ENCODE data around the gene TRAPPC14. TPM values are rescaled to one million over a fixed set of nuclear protein-coding genes. Genes with fewer than 3 reads are reported as not detected.

Gene TRAPPC14
- total RNA-seq, 6 donors from 2014 or later, result 12.6 to 108 (median 25.3) TPM

DNA sequence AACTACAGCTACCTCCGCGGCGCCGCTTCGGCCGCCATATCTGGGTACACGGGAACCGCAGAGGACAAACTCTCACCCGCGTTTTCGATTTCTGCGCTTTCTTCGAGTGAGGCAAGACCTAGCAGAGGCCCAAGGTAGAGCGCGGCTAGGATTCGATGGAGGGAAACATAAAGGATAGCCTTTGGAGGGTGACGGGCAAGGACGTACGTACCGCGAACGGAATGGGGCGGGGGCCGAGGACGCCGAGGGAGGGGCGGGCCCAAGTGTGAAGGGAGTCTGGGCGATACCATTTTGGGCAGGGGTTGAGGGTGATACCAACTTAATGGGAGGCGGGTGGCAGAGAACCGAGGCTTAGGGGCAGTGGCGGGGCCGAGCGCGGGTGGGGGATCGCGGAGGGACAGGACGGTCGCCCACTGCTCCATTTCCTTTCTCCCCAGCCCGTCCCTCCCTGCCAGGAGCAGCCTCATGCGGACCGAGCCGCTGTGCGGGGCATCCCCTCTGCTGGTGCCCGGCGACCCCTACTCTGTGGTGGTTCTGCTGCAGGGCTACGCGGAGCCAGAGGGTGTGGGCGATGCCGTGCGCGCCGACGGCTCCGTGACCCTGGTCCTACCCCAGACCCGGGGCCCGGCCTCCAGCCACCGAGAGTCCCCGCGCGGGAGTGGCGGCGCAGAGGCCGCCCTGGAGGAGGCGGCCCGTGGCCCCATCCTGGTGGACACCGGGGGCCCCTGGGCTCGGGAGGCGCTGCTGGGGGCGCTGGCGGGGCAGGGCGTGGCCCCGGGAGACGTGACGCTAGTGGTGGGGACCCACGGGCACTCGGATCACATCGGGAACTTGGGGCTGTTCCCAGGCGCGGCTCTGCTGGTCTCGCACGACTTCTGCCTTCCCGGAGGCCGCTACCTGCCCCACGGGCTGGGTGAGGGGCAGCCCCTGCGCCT, 31.3 kb downstream of the TRAPPC14 start, which contains the start of gene MBLAC1:
Gene MBLAC1 (plus strand): TSS at position 37 of the 935 bp plus-strand sequence. CDS start 429 bp downstream, at position 466.
- H3K36me3 ChIP-seq, result peaks cover 0 to 6% (median 0%) of the 10 kb centered on the region in 4 donors
- peak; percentile 85 to 93 for DNase-seq
- 0 to 1% methylated on average over 16 to 73 of the region's 85 CpGs for WGBS, 2 donors
- H3K27ac ChIP-seq, result peak within 1 kb of the TSS; percentile 94 to 98 (median 96)
- peak in 2 of 4 donors; percentile 35 to 64 for TF ChIP-seq POLR2A (IDR thresholded peaks at IDR 0.05)
- TF ChIP-seq EP300 (IDR thresholded peaks at IDR 0.05), result no peak
- TF ChIP-seq, protein P1, sequence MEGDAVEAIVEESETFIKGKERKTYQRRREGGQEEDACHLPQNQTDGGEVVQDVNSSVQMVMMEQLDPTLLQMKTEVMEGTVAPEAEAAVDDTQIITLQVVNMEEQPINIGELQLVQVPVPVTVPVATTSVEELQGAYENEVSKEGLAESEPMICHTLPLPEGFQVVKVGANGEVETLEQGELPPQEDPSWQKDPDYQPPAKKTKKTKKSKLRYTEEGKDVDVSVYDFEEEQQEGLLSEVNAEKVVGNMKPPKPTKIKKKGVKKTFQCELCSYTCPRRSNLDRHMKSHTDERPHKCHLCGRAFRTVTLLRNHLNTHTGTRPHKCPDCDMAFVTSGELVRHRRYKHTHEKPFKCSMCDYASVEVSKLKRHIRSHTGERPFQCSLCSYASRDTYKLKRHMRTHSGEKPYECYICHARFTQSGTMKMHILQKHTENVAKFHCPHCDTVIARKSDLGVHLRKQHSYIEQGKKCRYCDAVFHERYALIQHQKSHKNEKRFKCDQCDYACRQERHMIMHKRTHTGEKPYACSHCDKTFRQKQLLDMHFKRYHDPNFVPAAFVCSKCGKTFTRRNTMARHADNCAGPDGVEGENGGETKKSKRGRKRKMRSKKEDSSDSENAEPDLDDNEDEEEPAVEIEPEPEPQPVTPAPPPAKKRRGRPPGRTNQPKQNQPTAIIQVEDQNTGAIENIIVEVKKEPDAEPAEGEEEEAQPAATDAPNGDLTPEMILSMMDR (IDR thresholded peaks at IDR 0.05), result no peak
- TF ChIP-seq POLR2AphosphoS5 (IDR thresholded peaks at IDR 0.05), result peak; percentile 81 to 82
- H3K4me3 ChIP-seq, result peak within 1 kb of the TSS; percentile 67 to 98 (median 95)
- peaks cover 18 to 40% (median 28%) of the 10 kb centered on the region in 4 donors for H3K4me1 ChIP-seq
- ATAC-seq (ENCODE audit: low FRiP score in 2 of 2), result peak; percentile 98
- H3K9me3 ChIP-seq, result no peaks in the 10 kb centered on the region
- H3K27me3 ChIP-seq, result no peaks in the 10 kb centered on the region

- 18 to 24% methylated on average over 19 to 21 of the region's 29 CpGs for WGBS, 2 donors
- no peak for TF ChIP-seq POLR2AphosphoS5 (IDR thresholded peaks at IDR 0.05)
- TF ChIP-seq POLR2A (IDR thresholded peaks at IDR 0.05), result no peak
- TF ChIP-seq, protein P1 (IDR thresholded peaks at IDR 0.05), result peak in 1 of 6 experiments; percentile 31
- no peak for TF ChIP-seq EP300 (IDR thresholded peaks at IDR 0.05)
- no peaks in the 10 kb centered on the region for H3K9me3 ChIP-seq
- H3K36me3 ChIP-seq, result peaks cover 0 to 6% (median 0%) of the 10 kb centered on the region in 4 donors
- peak overlapping the region; percentile 67 to 98 (median 95) for H3K4me3 ChIP-seq
- no peaks in the 10 kb centered on the region for H3K27me3 ChIP-seq
- ATAC-seq (ENCODE audit: low FRiP score in 2 of 2) (peak in 1 of 2 donors; percentile 20), DNase-seq (no peak)
- peak overlapping the region; percentile 94 to 98 (median 96) for H3K27ac ChIP-seq
- peaks cover 18 to 39% (median 28%) of the 10 kb centered on the region in 4 donors for H3K4me1 ChIP-seq
These were observed 32.1 kb downstream of the TRAPPC14 start for GRCh38 chr7:100126239-100126930.

DNA sequence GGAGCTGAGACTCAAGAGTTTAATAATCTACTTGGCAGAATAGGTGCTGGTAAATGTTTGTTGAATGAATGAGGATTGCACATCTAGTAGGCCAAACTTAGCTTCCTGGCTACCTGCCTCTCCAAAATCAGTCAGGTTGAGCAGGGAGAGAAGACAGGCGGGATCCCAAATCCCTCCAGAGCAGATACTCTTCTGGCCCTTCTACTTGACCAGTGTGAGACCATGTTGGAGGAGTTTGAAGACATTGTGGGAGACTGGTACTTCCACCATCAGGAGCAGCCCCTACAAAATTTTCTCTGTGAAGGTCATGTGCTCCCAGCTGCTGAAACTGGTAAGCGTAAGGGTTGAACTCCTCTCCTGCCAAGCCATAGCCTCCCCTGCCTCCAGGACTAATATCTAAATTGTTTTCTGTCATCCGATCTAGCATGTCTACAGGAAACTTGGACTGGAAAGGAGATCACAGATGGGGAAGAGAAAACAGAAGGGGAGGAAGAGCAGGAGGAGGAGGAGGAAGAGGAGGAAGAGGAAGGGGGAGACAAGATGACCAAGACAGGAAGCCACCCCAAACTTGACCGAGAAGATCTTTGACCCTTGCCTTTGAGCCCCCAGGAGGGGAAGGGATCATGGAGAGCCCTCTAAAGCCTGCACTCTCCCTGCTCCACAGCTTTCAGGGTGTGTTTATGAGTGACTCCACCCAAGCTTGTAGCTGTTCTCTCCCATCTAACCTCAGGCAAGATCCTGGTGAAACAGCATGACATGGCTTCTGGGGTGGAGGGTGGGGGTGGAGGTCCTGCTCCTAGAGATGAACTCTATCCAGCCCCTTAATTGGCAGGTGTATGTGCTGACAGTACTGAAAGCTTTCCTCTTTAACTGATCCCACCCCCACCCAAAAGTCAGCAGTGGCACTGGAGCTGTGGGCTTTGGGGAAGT, 34.0 kb downstream of the TRAPPC14 start:
- Histone ChIP-seq H3K9me3 (no peaks in the 10 kb centered on the region), H3K4me3 (no peak overlapping the region), H3K27ac (peak overlapping the region in 1 of 4 donors; percentile 97), H3K4me1 (peaks cover 23 to 39% (median 28%) of the 10 kb centered on the region in 4 donors), H3K27me3 (no peaks in the 10 kb centered on the region), H3K36me3 (peaks cover 0 to 6% (median 0%) of the 10 kb centered on the region in 4 donors)
- WGBS, 2 donors, result 62 to 76% methylated on average over 4 of the region's 4 CpGs
- DNase-seq (no peak), ATAC-seq (ENCODE audit: low FRiP score in 2 of 2) (no peak)
- no peak for TF ChIP-seq EP300 (IDR thresholded peaks at IDR 0.05)
- TF ChIP-seq, protein P1 (IDR thresholded peaks at IDR 0.05), result no peak
- no peak for TF ChIP-seq POLR2AphosphoS5 (IDR thresholded peaks at IDR 0.05)
- no peak for TF ChIP-seq POLR2A (IDR thresholded peaks at IDR 0.05)

- Histone ChIP-seq H3K27me3 (no peaks in the 10 kb centered on the region), H3K4me1 (peaks cover 23 to 45% (median 27%) of the 10 kb centered on the region in 4 donors), H3K4me3 (no peak overlapping the region), H3K36me3 (peaks cover 0 to 6% (median 0%) of the 10 kb centered on the region in 4 donors), H3K9me3 (no peaks in the 10 kb centered on the region), H3K27ac (no peak overlapping the region)
- WGBS, 2 donors, result 83 to 100% methylated on average over 1 of the region's 1 CpG
- no peak for TF ChIP-seq POLR2A (IDR thresholded peaks at IDR 0.05)
- no peak for TF ChIP-seq POLR2AphosphoS5 (IDR thresholded peaks at IDR 0.05)
- TF ChIP-seq, protein P1 (IDR thresholded peaks at IDR 0.05), result no peak
- TF ChIP-seq EP300 (IDR thresholded peaks at IDR 0.05), result no peak
- DNase-seq, result no peak
- no peak for ATAC-seq (ENCODE audit: low FRiP score in 2 of 2)
These were observed 36.0 kb downstream of the TRAPPC14 start for GRCh38 chr7:100122568-100122967.
